ENCODE data around the gene RBCK1. TPM values are rescaled to one million over a fixed set of nuclear protein-coding genes. Genes with fewer than 3 reads are reported as not detected.

Gene RBCK1
- total and polyA plus RNA-seq, 2 donors (not counting 1 experiment from before 2014, with no cell fraction given) = 128 to 135 TPM

- Mint-ChIP-seq H3K4me1 (peaks cover 42% of the 10 kb centered on the region), H3K9me3 (ENCODE audit: insufficient read depth) (no peaks in the 10 kb centered on the region), H3K27ac (peak overlapping the region; percentile 96), H3K4me3 (peak overlapping the region; percentile 92), H3K27me3 (no peaks in the 10 kb centered on the region)
- Histone ChIP-seq H3K9me3 (ENCODE audit: control extremely low read depth in 1 of 3, control insufficient read depth in 2 of 3, insufficient read depth in 1 of 3, low read length in 2 of 3) (peaks cover 0 to 5% (median 4%) of the 10 kb centered on the region in 3 donors), H3K9ac (ENCODE audit: low read length) (peak overlapping the region; percentile 99), H3K36me3 (replicated peaks in 1 of 2; ENCODE audit: control extremely low read depth in 1 of 2, control insufficient read depth in 1 of 2, extremely low read depth in 1 of 2, insufficient read depth in 2 of 2, low read length in 1 of 2) (peaks cover 0 to 8% of the 10 kb centered on the region in 2 experiments), H3K4me1 (ENCODE audit: control insufficient read depth in 2 of 2, insufficient read depth in 2 of 2, low read length in 2 of 2) (peaks cover 30 to 33% of the 10 kb centered on the region in 2 donors), H3K27me3 (replicated peaks in 1 of 4; ENCODE audit: control extremely low read depth in 1 of 4, control insufficient read depth in 3 of 4, insufficient read depth in 4 of 4, low read length in 3 of 4) (no peaks in the 10 kb centered on the region), H4K20me1 (ENCODE audit: control insufficient read depth, insufficient read depth, low read length, poor library complexity, severe bottlenecking) (peaks cover 15% of the 10 kb centered on the region), H2AFZ (ENCODE audit: insufficient read depth, low read depth, low read length, poor library complexity, severe bottlenecking) (peak overlapping the region; percentile 96), H3K4me2 (replicated peaks; ENCODE audit: low read depth, low read length, poor library complexity, severe bottlenecking) (peak overlapping the region; percentile 85), H3K27ac (ENCODE audit: low read length in 2 of 2) (peak overlapping the region; percentile 18 to 64), H3K4me3 (ENCODE audit: control extremely low read depth in 1 of 5, extremely low read depth in 1 of 5, insufficient read depth in 1 of 5, low read depth in 2 of 5, low read length in 4 of 5) (peak overlapping the region; percentile 28 to 99 (median 96)), H3K79me2 (ENCODE audit: control insufficient read depth, insufficient read depth, low read length) (peaks cover 33% of the 10 kb centered on the region)
- DNase-seq = peak; percentile 81
- ChIA-PET CTCF (interaction anchor here (0.7 to 1.8 kb wide), 11 partner anchors 21 to 135 kb away, joined by 3 to 14 read pairs (median 4); partner anchors contain the start of gene TRIB3), POLR2A (interaction anchor here (0.8 to 1.7 kb wide), 3 partner anchors 27 to 136 kb away, joined by 4 to 7 read pairs (median 5); partner anchors contain the start of genes CSNK2A1 and TBC1D20)
- TF ChIP-seq CTCF (IDR thresholded peaks at IDR 0.05) (peak; percentile 64), EZH2 (IDR thresholded peaks at IDR 0.05; ENCODE audit: borderline replicate concordance, insufficient read depth, low read depth, low read length, poor library complexity, severe bottlenecking) (no peak)
- intact Hi-C loops (cut with micrococcal nuclease) = loop anchor here (1.0 kb wide), 4 partner anchors 25 to 72 kb away; partner anchors contain the start of gene TBC1D20
- ATAC-seq (ENCODE audit: low read depth) = peak; percentile 69
- WGBS (ENCODE audit: insufficient coverage) = 10% methylated on average over 38 of the region's 45 CpGs
These were observed 756 bp upstream of the RBCK1 start for GRCh38 chr20:407133-407952.

Data from B cell (primary cell).